Adipose tissue (tissue), 3 donors: Measurements from ENCODE around the gene TANGO6. TPM values are rescaled to one million over a fixed set of nuclear protein-coding genes. Genes with fewer than 3 reads are reported as not detected.
"Not testable (repeated sequence)": the region's sequence is repeated elsewhere in the genome, so short reads cannot be mapped to it uniquely, and the experiment has no call there.

Experiments
- H3K27ac ChIP-seq: one replicate; pipeline ENCODE4 v1.5.1; 2013; ENCODE audit warnings: low read depth, low read length
- WGBS, 3 donors: extraction: QIAGEN DNeasy Blood & Tissue Kit; methylation state at CpG; one replicate each; pipeline ENCODE4 v1.1.7; 2013; 5-methylcytosine and 5-hydroxymethylcytosine counted together
- polyA plus RNA-seq, 3 donors: library from polyadenylated mRNA; stranded (reverse); fragments of 200-250 nt; gene quantifications; one replicate each; pipeline ENCODE4 v1.2.3, GENCODE V29; 2013
- donor health status: healthy with polysubstance abuse.
- donor health status: Bipolar disorder and iron deficiency.
- donor health status: healthy.

TANGO6 gene
- polyA plus RNA-seq, result 1 to 10 TPM; 3.2 to 6.6 (median 4.7) TPM

DNA sequence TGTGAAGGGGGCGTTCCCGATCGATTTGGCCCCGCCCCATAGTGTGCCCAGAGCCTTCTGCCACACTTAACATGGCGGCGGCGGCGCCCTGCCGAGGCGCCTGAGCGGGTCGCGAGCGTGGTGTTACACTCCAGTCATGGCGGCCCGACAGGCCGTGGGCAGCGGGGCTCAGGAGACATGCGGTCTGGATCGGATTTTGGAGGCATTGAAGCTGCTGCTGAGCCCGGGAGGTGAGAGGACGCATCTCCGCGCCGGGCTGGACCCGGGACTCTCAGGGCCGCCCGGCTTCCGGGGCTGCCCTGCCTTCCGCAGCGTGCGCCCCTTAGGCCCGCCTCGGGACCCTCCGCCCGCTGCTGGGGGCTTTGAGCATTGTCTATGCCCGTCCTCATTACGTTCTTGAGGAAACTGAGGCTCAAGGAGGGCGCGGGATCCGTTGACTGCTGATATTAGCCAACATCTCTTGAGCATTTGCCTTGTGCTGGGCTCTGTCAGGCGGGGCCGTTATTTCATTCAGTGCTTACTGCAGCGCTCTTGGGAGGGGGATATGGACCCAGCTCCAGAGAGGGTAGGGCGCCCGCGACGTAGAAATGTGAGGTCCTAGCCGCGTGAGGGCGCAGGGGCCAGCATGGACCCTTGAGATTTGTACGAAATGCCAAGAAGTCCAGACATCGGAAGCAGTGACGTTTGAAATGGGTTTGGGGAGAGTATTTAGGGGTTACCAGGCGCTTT is at the start of gene TANGO6:
TANGO6 (plus strand) TSS at position 50 of the 729 bp plus-strand sequence; CDS start at position 137, 87 bp downstream.
- no peak within 1 kb of the TSS for H3K27ac ChIP-seq
- 0 to 1% (median 0%) methylated on average over 53 to 55 of the region's 55 CpGs for WGBS, 3 donors

DNA sequence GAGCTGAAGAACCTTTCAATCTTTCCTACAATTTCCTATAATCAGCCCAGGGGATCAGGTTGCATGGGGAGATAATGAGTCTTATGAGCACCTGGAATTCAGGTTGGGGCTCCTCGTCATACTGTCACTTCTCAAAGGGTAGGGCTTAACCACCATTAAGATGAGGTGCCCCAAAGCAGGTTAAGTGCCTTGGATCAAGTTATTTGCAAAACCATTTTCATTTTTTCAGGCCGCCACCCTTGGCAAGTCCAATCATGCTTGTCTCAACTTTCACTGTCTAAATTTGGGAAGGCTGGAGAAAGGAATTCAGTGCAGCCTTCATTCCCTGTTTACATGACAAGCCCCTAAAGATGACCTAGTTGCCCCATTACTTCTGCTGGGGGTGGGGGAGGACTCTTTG is 44.9 kb upstream of the TANGO6 start:
- H3K27ac ChIP-seq, result no peak overlapping the region
- 75 to 87% (median 82%) methylated on average over 2 of the region's 2 CpGs for WGBS, 3 donors

DNA sequence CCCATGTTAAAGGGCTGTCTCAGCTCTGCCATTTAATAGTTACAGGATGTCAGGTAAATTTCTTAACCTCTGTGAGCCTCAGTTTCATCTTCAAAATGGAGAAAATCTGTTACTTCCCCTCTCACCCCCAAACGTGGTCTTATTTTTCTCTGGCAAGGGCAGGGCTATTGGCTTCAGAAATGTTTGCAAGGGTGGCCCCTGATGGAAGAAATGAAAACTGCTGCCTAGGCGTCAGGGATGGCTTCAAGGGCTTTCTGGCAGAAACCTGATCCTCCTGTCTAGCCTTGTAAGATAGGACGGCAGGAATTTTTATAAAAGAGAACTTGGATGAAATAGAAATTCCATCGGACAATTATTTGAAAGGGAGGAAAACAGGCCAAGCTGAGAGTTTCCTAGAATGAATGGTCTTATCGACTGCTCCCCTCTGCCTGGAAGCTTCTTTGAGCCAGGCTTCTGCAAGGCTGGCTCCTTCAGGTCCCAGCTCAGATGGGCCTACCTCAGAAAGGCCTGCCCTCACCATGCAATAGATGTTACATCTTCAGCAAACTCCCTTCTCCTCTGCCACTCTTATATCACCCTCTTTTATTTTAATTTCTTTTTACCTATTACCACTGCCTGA is 43.0 kb upstream of the TANGO6 start:
- H3K27ac ChIP-seq, result no peak overlapping the region
- WGBS, 3 donors, result 2 to 19% (median 18%) methylated on average over 5 of the region's 5 CpGs

DNA sequence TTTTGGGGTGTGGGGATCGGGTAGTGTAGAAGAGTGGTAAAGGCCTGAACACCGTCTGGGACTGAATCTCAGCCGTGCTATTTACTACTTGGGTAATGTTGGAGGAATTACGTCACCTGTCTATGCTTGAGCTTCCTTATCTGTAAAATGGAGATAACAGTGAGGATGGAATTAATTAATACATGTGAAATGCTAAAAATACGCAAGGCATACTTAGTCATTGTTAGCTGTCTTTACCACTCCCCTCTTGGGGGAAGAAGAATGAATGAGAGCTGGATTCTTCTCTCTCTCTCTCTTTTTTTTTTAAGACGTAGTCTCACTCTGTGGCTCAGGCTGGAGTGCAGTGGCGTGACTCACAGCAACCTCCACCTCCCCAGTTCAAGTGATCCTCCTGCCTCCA is 41.1 kb upstream of the TANGO6 start:
- WGBS, 3 donors, result 66 to 75% (median 72%) methylated on average over 7 of the region's 7 CpGs
- no peak overlapping the region for H3K27ac ChIP-seq

DNA sequence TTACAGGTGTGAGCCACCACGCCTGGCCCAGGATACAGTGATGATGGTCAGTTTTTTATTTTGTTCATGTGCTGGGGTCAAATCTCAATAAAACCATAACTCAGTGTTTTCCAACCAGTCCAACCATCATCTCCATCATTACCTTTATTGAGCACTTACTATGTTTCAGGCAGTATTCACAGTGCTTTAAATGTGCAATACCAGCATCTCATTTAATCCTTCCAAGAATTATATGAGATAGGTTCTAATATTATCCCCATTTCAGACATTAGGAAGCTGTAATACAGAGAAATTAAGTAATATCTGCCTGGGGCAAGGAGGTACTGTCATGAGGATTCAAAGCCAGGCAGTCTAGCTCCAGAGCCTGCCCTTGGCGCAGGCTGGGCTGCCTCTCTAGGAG is 36.9 kb upstream of the TANGO6 start:
- no peak overlapping the region for H3K27ac ChIP-seq

DNA sequence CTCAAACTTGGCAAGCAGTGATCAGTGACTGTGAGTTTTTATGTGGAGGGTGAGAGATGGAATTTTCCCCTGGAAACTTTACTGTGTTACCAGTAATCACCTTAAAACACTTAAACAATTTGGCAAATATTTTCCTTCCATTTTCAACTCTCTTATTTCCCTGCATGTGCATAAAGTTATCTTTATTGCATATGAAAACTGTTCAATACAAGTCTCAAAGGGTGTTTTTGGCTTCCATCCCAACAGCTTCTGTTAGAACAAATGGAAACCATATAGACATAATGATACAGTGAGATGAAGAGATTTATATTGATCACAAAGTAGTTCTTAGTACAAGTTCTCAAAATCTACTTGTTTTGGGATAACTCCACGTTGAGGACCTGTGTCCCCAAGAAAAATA is 36.4 kb upstream of the TANGO6 start:
- H3K27ac ChIP-seq, result no peak overlapping the region
- 45 to 76% (median 68%) methylated on average over 1 of the region's 1 CpG for WGBS, 3 donors

More for the DNA sequence above, 36.9 kb upstream of the TANGO6 start:
- 92 to 97% (median 95%) methylated on average over 2 of the region's 2 CpGs for WGBS, 3 donors

DNA sequence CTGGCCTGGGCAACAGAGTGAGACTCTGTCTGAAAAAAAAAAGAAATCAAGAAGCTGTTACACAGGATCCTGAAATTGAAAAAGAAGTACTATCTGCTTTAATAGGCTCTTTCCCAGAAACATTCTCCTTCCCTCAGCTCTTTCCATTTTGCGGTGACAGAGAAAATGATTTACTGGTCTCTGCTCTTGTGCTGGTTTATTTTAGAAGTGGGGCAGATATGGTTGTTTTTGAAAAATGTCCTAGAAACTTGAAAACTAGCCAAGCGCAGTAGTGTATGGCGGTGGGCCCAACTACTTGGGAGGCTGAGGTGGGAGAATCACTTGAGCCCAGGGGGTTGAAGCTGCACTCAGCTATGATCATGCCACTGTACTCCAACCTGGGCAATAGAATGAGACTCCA is 28.8 kb upstream of the TANGO6 start:
- H3K27ac ChIP-seq, result no peak overlapping the region
- 78 to 91% (median 80%) methylated on average over 3 of the region's 3 CpGs for WGBS, 3 donors

DNA sequence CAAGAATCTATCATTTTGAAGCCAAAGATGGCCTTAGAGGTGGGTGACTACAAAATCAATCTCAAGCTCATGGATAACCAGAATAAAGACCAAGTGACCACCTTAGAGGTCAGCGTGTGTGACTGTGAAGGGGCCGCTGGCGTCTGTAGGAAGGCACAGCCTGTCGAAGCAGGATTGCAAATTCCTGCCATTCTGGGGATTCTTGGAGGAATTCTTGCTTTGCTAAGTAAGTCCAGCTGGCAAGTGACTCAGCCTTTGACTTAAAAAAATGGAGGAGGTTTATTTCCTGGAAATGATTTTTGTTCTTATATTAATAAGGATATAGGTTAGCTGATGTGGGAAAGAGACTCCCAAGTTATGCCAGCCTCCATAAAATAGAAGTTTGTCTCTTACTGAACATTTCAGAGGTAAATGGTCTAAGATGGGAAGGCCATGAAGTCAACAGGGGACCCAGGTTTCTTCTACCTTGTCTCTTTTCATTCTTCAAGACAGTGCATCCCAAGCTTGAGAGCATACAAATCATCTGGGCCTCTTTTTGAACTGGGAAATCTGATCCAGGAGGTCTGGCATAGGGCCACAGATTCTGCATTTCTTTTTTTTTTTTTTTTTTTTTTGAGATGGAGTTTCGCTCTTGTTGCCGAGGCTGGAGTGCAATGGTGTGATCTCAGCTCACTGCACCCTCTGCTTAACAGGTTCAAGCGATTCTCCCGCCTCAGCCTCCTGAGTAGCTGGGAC is 19.8 kb upstream of the TANGO6 start:
- WGBS, 3 donors, result 63 to 76% (median 75%) methylated on average over 8 of the region's 8 CpGs
- no peak overlapping the region for H3K27ac ChIP-seq

DNA sequence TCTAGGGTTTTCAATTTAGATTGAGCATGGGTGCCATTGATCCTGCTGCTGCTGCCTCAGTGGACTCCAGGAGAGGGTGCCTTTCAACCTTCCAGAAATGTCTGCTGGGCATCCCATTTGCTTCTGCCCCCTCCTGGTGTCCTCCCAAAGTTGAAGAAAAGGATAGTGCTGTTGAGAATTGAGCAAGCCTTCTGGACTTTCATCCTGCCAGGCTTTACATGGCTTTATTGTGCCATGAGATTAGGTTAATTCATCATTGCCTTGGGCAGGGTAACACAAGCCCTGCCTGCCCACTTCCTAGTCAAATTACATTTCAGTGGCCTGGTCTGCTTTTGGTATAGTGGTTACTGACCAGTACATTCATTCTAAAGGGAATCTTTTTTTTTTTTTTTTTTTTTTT is 17.9 kb upstream of the TANGO6 start:
- no peak overlapping the region for H3K27ac ChIP-seq

DNA sequence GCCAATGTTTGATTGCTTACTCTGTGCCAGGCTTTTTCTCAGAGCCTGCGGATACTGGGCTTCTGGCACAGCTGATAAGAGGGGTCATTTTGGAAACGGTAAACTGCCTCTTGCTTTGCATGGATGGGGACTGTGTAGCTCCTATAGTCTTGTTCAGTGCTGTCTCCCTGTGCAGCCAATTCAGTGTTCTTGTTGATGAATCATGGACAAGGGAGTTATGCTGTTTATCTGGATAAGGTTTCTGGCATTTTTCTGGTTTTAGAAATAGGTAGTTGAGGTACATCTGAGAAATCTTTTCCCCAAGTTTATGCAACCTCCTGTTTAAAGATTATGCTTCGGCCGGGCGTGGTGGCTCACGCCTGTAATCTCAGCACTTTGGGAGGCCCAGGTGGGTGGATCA is 16.7 kb upstream of the TANGO6 start:
- no peak overlapping the region for H3K27ac ChIP-seq
- 85% methylated on average over 6 of the region's 6 CpGs for WGBS, 3 donors

DNA sequence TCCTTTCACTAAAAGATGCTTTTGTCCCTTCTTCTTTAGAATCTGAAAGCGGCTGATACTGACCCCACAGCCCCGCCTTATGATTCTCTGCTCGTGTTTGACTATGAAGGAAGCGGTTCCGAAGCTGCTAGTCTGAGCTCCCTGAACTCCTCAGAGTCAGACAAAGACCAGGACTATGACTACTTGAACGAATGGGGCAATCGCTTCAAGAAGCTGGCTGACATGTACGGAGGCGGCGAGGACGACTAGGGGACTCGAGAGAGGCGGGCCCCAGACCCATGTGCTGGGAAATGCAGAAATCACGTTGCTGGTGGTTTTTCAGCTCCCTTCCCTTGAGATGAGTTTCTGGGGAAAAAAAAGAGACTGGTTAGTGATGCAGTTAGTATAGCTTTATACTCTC is 10.1 kb upstream of the TANGO6 start:
- WGBS, 3 donors, result 89 to 92% (median 91%) methylated on average over 14 of the region's 14 CpGs
- no peak overlapping the region for H3K27ac ChIP-seq

DNA sequence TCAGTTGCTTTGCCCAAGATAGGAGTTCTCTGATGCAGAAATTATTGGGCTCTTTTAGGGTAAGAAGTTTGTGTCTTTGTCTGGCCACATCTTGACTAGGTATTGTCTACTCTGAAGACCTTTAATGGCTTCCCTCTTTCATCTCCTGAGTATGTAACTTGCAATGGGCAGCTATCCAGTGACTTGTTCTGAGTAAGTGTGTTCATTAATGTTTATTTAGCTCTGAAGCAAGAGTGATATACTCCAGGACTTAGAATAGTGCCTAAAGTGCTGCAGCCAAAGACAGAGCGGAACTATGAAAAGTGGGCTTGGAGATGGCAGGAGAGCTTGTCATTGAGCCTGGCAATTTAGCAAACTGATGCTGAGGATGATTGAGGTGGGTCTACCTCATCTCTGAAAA is 8.8 kb upstream of the TANGO6 start:
- no peak overlapping the region for H3K27ac ChIP-seq
- WGBS, 3 donors, result 88 to 93% (median 89%) methylated on average over 1 of the region's 1 CpG

DNA sequence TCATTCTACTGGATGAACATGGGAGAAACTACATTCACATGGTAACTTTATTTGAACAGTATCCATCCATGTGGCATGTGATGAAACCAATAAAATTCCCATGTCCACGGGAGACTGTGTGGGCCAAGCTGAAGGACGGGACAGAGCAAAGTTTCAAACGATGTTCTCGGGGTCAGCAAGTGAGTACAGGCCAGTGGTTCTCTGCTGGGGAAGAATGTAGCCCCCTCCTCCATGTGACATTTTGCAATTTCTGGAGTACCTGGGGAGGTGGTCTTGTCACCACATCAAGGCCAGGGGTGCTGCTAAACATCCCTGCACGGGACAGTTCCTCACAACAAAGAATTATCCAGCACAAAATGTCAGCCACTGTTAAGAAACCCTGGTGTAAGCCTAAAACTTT is 7.4 kb upstream of the TANGO6 start:
- H3K27ac ChIP-seq, result no peak overlapping the region
- WGBS, 3 donors, result 87 to 90% (median 89%) methylated on average over 5 of the region's 5 CpGs

DNA sequence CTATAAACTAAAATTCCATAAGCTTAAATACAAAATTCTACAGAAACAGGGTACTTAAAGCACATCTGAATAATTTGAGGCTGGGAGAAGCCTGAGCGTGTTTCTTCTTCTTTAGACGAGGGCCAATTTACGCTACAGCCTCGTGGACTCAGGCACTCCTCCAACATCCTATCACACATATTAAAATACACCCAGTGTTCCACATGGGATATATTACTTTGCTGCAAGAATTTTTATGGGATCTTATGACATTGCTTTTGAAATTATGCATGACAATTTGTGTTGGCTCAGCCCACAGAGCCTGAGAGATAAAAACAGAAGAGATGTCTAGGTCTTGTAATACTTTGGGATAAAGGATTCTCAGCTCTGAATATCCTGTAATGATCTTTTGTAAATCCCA is 3.5 kb upstream of the TANGO6 start:
- 53 to 67% (median 64%) methylated on average over 4 of the region's 4 CpGs for WGBS, 3 donors

DNA sequence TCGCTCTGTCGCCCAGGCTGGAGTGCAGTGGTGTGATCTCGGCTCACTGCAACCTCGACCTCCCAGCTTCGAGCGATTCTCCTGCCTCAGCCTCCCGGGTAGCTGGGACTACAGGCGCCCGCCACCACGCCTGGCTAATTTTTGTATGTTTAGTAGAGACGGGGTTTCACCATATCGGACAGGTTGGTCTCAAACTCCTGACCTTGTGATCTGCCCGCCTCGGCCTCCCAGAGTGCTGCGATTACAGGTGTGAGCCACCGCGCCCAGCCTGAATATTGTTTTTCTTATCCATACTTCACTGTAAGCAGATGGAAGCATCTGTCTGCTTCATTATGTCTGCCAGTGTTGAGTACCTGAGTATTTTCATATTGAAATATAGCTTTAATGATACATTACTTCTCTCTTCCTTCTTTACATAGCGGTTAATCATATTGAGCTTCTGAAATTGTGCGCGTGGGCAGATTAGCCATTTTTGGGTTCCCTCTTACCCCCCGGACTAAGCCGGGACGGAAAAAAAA is 308 bp upstream of the TANGO6 start:
- WGBS, 3 donors, result 44 to 61% (median 52%) methylated on average over 23 of the region's 23 CpGs
- not testable (repeated sequence) for H3K27ac ChIP-seq

More for the DNA sequence above, 3.5 kb upstream of the TANGO6 start:
- no peak overlapping the region for H3K27ac ChIP-seq

DNA sequence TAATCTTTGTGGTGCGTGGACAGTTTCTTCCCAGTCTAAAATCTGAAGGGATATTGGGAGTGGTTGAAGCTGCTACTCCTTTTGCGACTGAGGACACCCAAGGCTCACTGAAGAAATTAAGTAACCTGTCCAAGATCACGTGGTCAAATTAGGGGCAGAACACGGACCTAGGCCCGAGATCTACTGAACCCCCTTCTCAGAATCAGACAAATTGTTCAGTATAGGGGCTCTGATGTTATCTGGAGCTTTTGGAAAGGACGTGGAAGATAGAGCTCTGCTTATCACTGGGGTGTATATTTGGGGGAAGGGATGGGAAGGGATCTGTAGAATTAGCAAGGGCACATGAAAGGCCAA is 857 bp downstream of the TANGO6 start:
- WGBS, 3 donors, result 5 to 9% (median 7%) methylated on average over 6 of the region's 6 CpGs
- no peak overlapping the region for H3K27ac ChIP-seq

DNA sequence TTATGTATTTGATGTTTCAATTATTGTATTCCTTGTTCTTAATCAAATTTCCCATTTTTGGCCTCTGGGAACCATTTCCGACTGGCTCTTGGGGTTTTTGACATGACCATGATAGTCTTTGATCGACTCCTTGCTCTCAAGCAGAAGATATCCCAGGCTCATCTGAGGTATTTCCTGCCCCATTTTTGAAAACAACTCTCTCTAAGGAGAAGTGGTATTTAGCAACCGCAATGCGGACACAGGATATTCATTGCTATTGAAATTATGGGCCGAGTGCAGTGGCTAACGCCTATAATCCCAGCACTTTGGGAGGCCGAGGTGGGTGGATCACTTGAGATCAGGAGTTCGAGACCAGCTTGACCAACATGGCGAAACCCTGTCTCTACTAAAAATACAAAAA is 5.5 kb downstream of the TANGO6 start:
- WGBS, 3 donors, result 61 to 82% (median 69%) methylated on average over 9 of the region's 9 CpGs
- H3K27ac ChIP-seq, result no peak overlapping the region

DNA sequence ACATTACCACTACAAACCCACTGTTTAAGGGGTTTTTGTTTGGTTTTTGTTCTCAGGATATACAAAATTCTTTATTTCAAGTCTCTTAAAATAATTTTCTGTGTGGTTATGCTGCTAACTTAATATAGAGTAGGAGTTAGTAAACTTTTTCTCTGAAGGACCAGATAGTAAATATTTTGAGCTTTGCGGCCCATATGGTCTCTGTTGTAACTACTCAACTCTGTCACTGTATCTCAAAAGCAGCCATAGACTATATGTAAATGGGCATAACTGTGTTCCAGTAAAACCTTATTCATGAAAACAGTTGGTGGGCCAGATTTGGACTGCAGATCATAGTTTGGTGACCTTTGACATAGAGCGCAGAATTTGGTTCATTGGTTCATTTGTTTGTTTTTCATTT is 7.2 kb downstream of the TANGO6 start:
- no peak overlapping the region for H3K27ac ChIP-seq
- 93 to 98% (median 96%) methylated on average over 2 of the region's 2 CpGs for WGBS, 3 donors

DNA sequence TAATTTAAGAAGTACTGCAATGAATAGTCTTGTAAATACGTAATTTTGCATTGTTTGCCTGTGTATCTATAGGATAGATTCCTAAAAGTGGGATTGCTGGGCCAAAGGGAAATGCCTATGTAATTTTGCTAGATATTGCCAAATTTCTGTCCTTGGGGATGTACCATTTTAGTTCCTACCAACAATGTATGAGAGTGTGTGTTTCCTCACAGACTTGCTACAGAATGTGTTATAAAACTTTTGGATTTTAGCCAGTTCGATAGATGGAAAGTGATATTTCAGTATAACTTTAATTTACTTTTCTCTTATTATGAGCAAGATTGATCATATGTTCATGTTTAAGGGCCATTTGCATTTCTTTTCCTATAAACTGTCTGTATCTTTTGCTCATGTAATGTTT is 8.3 kb downstream of the TANGO6 start:
- 78 to 82% (median 81%) methylated on average over 2 of the region's 2 CpGs for WGBS, 3 donors
- H3K27ac ChIP-seq, result no peak overlapping the region
